Left cardiac atrium (tissue), 4 donors: ENCODE measurements around the gene FANCC. TPM values are rescaled to one million over a fixed set of nuclear protein-coding genes. Genes with fewer than 3 reads are reported as not detected.
"Not testable (repeated sequence)": the region's sequence is repeated elsewhere in the genome, so short reads cannot be mapped to it uniquely, and the experiment has no call there.

ENCODE experiments used
- ATAC-seq, 2 donors: fragments of 200-7000 bp; cut with Tn5 transposase; one replicate each; pipeline ENCODE4 v1.9.1; 2020; ENCODE audit warnings: mild to moderate bottlenecking in 2 of 2, moderate library complexity in 2 of 2
- DNase-seq: peaks from one replicate; pipeline ENCODE4 v3.0.0-alpha.2; 2020
- intact Hi-C, 2 donors: fragments of 100-400 bp; cut with DNase I; formaldehyde crosslinking; loops; one replicate each; pipeline versions ENCODE4 v1.14.1 to v1.15.1; 2022 to 2023
- total RNA-seq, 2 donors: library from RNA; stranded (reverse); fragmentation: NEBNext Ultra II Directional; extraction: Animal tissue kit (Norgen Biotek cat#: 25700); gene quantifications; one replicate each; pipeline ENCODE4 v1.2.1, GENCODE V29; 2021
- donor health status: DM: no; HTN: yes; CAD: no.
- donor health status: DM: no; HTN: yes; CAD: no; lungs with severe emphysema.
- donor health status: DM: yes; HTN: yes; CAD: no.
- donor health status: Dilated cardiomyopathy.

Gene FANCC
- total RNA-seq, 2 donors from 2014 or later, result 5.0 to 6.2 TPM

GRCh38 chr9:95332860-95333259 lies 15.4 kb upstream of the FANCC start:
- intact Hi-C loops, result no loop called here
- ATAC-seq (no peak), DNase-seq (no peak)

- ATAC-seq, result no peak
- no peak for DNase-seq
- intact Hi-C loops, result no loop called here
Observed at GRCh38 chr9:95330720-95331404, 13.4 kb upstream of the FANCC start.

GRCh38 chr9:95329061-95329460 lies 11.6 kb upstream of the FANCC start:
- ATAC-seq, intact Hi-C loops, DNase-seq: not testable (repeated sequence)

GRCh38 chr9:95327239-95327865 lies 9.8 kb upstream of the FANCC start:
- DNase-seq, result no peak
- ATAC-seq, result no peak
- intact Hi-C loops, result no loop called here

GRCh38 chr9:95325221-95325620 lies 7.7 kb upstream of the FANCC start:
- intact Hi-C loops, result no loop called here
- no peak for ATAC-seq
- DNase-seq, result no peak

GRCh38 chr9:95317893-95318211 lies 343 bp upstream of the FANCC start:
- ATAC-seq (no peak), DNase-seq (no peak)
- intact Hi-C loops, result loop anchor here in 1 of 2 donors (10.0 kb wide), 1 partner anchor 197 kb away; the partner anchor contains the start of gene PTCH1

- ATAC-seq (peak; percentile 61 to 81), DNase-seq (peak; percentile 75)
- intact Hi-C loops, result loop anchor here in 1 of 2 donors (10.0 kb wide), 1 partner anchor 198 kb away; the partner anchor contains the start of gene PTCH1
Observed at GRCh38 chr9:95316794-95317118, 753 bp downstream of the FANCC start.

GRCh38 chr9:95316274-95316673 lies 1.2 kb downstream of the FANCC start:
- intact Hi-C loops, result loop anchor here in 1 of 2 donors (10.0 kb wide), 1 partner anchor 199 kb away; the partner anchor contains the start of gene PTCH1
- DNase-seq, result no peak
- ATAC-seq, result no peak

GRCh38 chr9:95315108-95315746 lies 2.3 kb downstream of the FANCC start:
- intact Hi-C loops, result loop anchor here in 1 of 2 donors (10.0 kb wide), 1 partner anchor 200 kb away; the partner anchor contains the start of gene PTCH1
- ATAC-seq (no peak), DNase-seq (no peak)

GRCh38 chr9:95313010-95313498 lies 4.5 kb downstream of the FANCC start:
- ATAC-seq (peak in 1 of 2 donors; percentile 36), DNase-seq (peak; percentile 60)
- intact Hi-C loops, result loop anchor here in 1 of 2 donors (10.0 kb wide), 1 partner anchor 202 kb away; the partner anchor contains the start of gene PTCH1

- intact Hi-C loops, result loop anchor here in 1 of 2 donors (10.0 kb wide), 1 partner anchor 203 kb away; the partner anchor contains the start of gene PTCH1
- no peak for ATAC-seq
- no peak for DNase-seq
Observed at GRCh38 chr9:95311961-95312360, 5.5 kb downstream of the FANCC start.

- DNase-seq, result no peak
- ATAC-seq, result no peak
- intact Hi-C loops, result no loop called here
Observed at GRCh38 chr9:95307538-95307937, 10.0 kb downstream of the FANCC start.

GRCh38 chr9:95306819-95307218 lies 10.7 kb downstream of the FANCC start:
- ATAC-seq (no peak), DNase-seq (no peak)
- intact Hi-C loops, result no loop called here

- DNase-seq (no peak), ATAC-seq (no peak)
- intact Hi-C loops, result no loop called here
Observed at GRCh38 chr9:95305770-95306492, 11.6 kb downstream of the FANCC start.

GRCh38 chr9:95302479-95302878 lies 15.0 kb downstream of the FANCC start:
- intact Hi-C loops, result no loop called here
- ATAC-seq (no peak), DNase-seq (no peak)

- intact Hi-C loops, result no loop called here
- DNase-seq (no peak), ATAC-seq (no peak)
Observed at GRCh38 chr9:95297760-95298159, 19.7 kb downstream of the FANCC start.

GRCh38 chr9:95297316-95297715 lies 20.2 kb downstream of the FANCC start:
- DNase-seq (no peak), ATAC-seq (no peak)
- intact Hi-C loops, result no loop called here

- intact Hi-C loops, result no loop called here
Observed at GRCh38 chr9:95296761-95297160, 20.7 kb downstream of the FANCC start.

GRCh38 chr9:95293296-95293695 lies 24.2 kb downstream of the FANCC start:
- DNase-seq, intact Hi-C loops, ATAC-seq: not testable (repeated sequence)

More at GRCh38 chr9:95296761-95297160, 20.7 kb downstream of the FANCC start:
- DNase-seq (no peak), ATAC-seq (no peak)
